Measurements from ENCODE around the gene ARHGAP24.

Gene ARHGAP24

GRCh38 chr4:85979276-85979675 is 504.3 kb downstream of the ARHGAP24 start:
- no peak overlapping the region for H3K27ac ChIP-seq (ENCODE audit: poor library complexity, severe bottlenecking)

GRCh38 chr4:85986266-85986665 is 511.3 kb downstream of the ARHGAP24 start:
- no peak for ATAC-seq (ENCODE audit: low read depth)
- H3K4me1 ChIP-seq (ENCODE audit: insufficient read depth, poor library complexity, severe bottlenecking): peaks cover 4% of the 10 kb centered on the region
- no peaks in the 10 kb centered on the region for H3K36me3 ChIP-seq (ENCODE audit: low read depth)
- H3K27ac ChIP-seq (ENCODE audit: poor library complexity, severe bottlenecking): no peak overlapping the region
- H3K27me3 ChIP-seq (ENCODE audit: insufficient read depth, poor library complexity, severe bottlenecking): peaks cover 5% of the 10 kb centered on the region
- no peaks in the 10 kb centered on the region for H3K9me3 ChIP-seq (ENCODE audit: severe bottlenecking)
- DNase-seq (ENCODE audit: low spot score): no peak
- H3K4me3 ChIP-seq (ENCODE audit: severe bottlenecking): no peak overlapping the region
- no peak for TF ChIP-seq CTCF (IDR thresholded peaks at IDR 0.05; ENCODE audit: poor library complexity, severe bottlenecking)

More at GRCh38 chr4:85979276-85979675, 504.3 kb downstream of the ARHGAP24 start:
- no peaks in the 10 kb centered on the region for H3K9me3 ChIP-seq (ENCODE audit: severe bottlenecking)
- H3K4me3 ChIP-seq (ENCODE audit: severe bottlenecking): no peak overlapping the region
- no peak for DNase-seq (ENCODE audit: low spot score)
- H3K36me3 ChIP-seq (ENCODE audit: low read depth): no peaks in the 10 kb centered on the region
- no peak for TF ChIP-seq CTCF (IDR thresholded peaks at IDR 0.05; ENCODE audit: poor library complexity, severe bottlenecking)
- H3K4me1 ChIP-seq (ENCODE audit: insufficient read depth, poor library complexity, severe bottlenecking): no peaks in the 10 kb centered on the region
- no peaks in the 10 kb centered on the region for H3K27me3 ChIP-seq (ENCODE audit: insufficient read depth, poor library complexity, severe bottlenecking)
- ATAC-seq (ENCODE audit: low read depth): no peak

GRCh38 chr4:85993641-85994040 is 518.7 kb downstream of the ARHGAP24 start:
- no peak for DNase-seq (ENCODE audit: low spot score)
- Histone ChIP-seq H3K9me3 (ENCODE audit: severe bottlenecking) (no peaks in the 10 kb centered on the region), H3K27ac (ENCODE audit: poor library complexity, severe bottlenecking) (no peak overlapping the region), H3K36me3 (ENCODE audit: low read depth) (no peaks in the 10 kb centered on the region), H3K4me1 (ENCODE audit: insufficient read depth, poor library complexity, severe bottlenecking) (peaks cover 4% of the 10 kb centered on the region), H3K27me3 (ENCODE audit: insufficient read depth, poor library complexity, severe bottlenecking) (peaks cover 5% of the 10 kb centered on the region), H3K4me3 (ENCODE audit: severe bottlenecking) (no peak overlapping the region)
- no peak for TF ChIP-seq CTCF (IDR thresholded peaks at IDR 0.05; ENCODE audit: poor library complexity, severe bottlenecking)
- ATAC-seq (ENCODE audit: low read depth): no peak

DNA sequence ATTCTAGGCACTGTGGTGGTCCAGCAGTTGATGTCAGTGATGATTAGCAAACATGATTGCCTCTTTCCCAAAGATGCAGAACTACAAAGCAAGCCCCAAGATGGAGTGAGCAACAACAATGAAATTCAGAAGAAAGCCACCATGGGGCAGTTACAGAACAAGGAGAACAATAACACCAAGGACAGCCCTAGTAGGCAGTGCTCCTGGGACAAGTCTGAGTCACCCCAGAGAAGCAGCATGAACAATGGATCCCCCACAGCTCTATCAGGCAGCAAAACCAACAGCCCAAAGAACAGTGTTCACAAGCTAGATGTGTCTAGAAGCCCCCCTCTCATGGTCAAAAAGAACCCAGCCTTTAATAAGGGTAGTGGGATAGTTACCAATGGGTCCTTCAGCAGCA is 519.6 kb downstream of the ARHGAP24 start:
- DNase-seq (ENCODE audit: low spot score): no peak
- no peak overlapping the region for H3K4me3 ChIP-seq (ENCODE audit: severe bottlenecking)
- TF ChIP-seq CTCF (IDR thresholded peaks at IDR 0.05; ENCODE audit: poor library complexity, severe bottlenecking): no peak
- peaks cover 4% of the 10 kb centered on the region for H3K4me1 ChIP-seq (ENCODE audit: insufficient read depth, poor library complexity, severe bottlenecking)
- H3K36me3 ChIP-seq (ENCODE audit: low read depth): no peaks in the 10 kb centered on the region
- no peak for ATAC-seq (ENCODE audit: low read depth)
- H3K9me3 ChIP-seq (ENCODE audit: severe bottlenecking): no peaks in the 10 kb centered on the region
- no peaks in the 10 kb centered on the region for H3K27me3 ChIP-seq (ENCODE audit: insufficient read depth, poor library complexity, severe bottlenecking)
- H3K27ac ChIP-seq (ENCODE audit: poor library complexity, severe bottlenecking): no peak overlapping the region

DNA sequence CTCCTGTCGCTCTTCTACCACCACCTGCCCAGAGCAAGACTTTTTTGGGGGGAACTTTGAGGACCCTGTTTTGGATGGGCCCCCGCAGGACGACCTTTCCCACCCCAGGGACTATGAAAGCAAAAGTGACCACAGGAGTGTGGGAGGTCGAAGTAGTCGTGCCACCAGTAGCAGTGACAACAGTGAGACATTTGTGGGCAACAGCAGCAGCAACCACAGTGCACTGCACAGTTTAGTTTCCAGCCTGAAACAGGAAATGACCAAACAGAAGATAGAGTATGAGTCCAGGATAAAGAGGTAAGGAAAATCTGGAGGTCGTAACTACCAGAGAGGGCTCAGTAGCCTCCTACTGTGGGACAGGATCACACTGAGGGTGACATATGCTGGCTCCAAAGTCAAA is 520.4 kb downstream of the ARHGAP24 start:
- Histone ChIP-seq H3K4me3 (ENCODE audit: severe bottlenecking) (no peak overlapping the region), H3K4me1 (ENCODE audit: insufficient read depth, poor library complexity, severe bottlenecking) (peaks cover 4% of the 10 kb centered on the region), H3K27me3 (ENCODE audit: insufficient read depth, poor library complexity, severe bottlenecking) (no peaks in the 10 kb centered on the region), H3K9me3 (ENCODE audit: severe bottlenecking) (no peaks in the 10 kb centered on the region), H3K36me3 (ENCODE audit: low read depth) (no peaks in the 10 kb centered on the region), H3K27ac (ENCODE audit: poor library complexity, severe bottlenecking) (no peak overlapping the region)
- no peak for TF ChIP-seq CTCF (IDR thresholded peaks at IDR 0.05; ENCODE audit: poor library complexity, severe bottlenecking)
- DNase-seq (ENCODE audit: low spot score) (no peak), ATAC-seq (ENCODE audit: low read depth) (no peak)
